ENCODE results near the gene NAXE.

Gene NAXE

GRCh38 chr1:156586892-156587477 lies 4.6 kb upstream of the NAXE start:
- TF ChIP-seq CEBPB (IDR thresholded peaks at IDR 0.05), result no peak
- TF ChIP-seq, protein P1, sequence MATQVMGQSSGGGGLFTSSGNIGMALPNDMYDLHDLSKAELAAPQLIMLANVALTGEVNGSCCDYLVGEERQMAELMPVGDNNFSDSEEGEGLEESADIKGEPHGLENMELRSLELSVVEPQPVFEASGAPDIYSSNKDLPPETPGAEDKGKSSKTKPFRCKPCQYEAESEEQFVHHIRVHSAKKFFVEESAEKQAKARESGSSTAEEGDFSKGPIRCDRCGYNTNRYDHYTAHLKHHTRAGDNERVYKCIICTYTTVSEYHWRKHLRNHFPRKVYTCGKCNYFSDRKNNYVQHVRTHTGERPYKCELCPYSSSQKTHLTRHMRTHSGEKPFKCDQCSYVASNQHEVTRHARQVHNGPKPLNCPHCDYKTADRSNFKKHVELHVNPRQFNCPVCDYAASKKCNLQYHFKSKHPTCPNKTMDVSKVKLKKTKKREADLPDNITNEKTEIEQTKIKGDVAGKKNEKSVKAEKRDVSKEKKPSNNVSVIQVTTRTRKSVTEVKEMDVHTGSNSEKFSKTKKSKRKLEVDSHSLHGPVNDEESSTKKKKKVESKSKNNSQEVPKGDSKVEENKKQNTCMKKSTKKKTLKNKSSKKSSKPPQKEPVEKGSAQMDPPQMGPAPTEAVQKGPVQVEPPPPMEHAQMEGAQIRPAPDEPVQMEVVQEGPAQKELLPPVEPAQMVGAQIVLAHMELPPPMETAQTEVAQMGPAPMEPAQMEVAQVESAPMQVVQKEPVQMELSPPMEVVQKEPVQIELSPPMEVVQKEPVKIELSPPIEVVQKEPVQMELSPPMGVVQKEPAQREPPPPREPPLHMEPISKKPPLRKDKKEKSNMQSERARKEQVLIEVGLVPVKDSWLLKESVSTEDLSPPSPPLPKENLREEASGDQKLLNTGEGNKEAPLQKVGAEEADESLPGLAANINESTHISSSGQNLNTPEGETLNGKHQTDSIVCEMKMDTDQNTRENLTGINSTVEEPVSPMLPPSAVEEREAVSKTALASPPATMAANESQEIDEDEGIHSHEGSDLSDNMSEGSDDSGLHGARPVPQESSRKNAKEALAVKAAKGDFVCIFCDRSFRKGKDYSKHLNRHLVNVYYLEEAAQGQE (IDR thresholded peaks at IDR 0.05; ENCODE audit: low read depth), result no peak
- no peak for TF ChIP-seq RAD21 (IDR thresholded peaks at IDR 0.05; ENCODE audit: low read depth)
- no peak for TF ChIP-seq YY1 (IDR thresholded peaks at IDR 0.05; ENCODE audit: low read depth)
- TF ChIP-seq EGR1 (IDR thresholded peaks at IDR 0.05), result no peak
- TF ChIP-seq USF1 (IDR thresholded peaks at IDR 0.05), result no peak
- no peak for TF ChIP-seq EP300 (IDR thresholded peaks at IDR 0.05; ENCODE audit: borderline replicate concordance)
- no peak for TF ChIP-seq FOXM1 (IDR thresholded peaks at IDR 0.05; ENCODE audit: borderline replicate concordance, low read depth)
- TF ChIP-seq CREB1 (IDR thresholded peaks at IDR 0.05; ENCODE audit: low read depth), result no peak
- TF ChIP-seq NFIC (IDR thresholded peaks at IDR 0.05), result no peak
- no peak for TF ChIP-seq ZBTB7A (IDR thresholded peaks at IDR 0.05; ENCODE audit: low read depth)
- no peak for TF ChIP-seq TAF1 (IDR thresholded peaks at IDR 0.05; ENCODE audit: low read depth)
- no peak for TF ChIP-seq TEAD4 (IDR thresholded peaks at IDR 0.05)
- no peak for TF ChIP-seq TCF12 (IDR thresholded peaks at IDR 0.05; ENCODE audit: low read depth)
- no peak for TF ChIP-seq MAX (IDR thresholded peaks at IDR 0.05)

DNA sequence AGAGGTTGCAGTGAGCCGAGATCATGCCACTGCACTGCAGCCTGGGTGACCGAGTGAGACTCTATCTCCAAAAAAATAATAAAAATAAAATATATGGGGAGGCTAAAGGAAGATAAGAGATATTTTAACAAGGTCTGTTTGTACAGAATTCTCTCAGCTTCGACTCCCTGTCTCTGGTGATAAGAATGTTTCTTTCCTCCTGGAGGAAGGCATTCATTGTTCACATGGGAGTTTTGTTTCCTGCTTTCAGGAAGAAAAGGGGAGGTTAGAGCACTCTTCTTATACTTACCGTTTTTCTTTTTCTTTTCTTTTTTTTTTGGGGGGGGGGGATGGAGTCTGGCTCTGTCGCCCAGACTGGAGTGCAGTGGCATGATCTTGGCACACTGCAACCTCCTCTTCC lies 2.0 kb upstream of the NAXE start:
- TF ChIP-seq, protein P1 (IDR thresholded peaks at IDR 0.05; ENCODE audit: low read depth), result no peak
- TF ChIP-seq TAF1 (IDR thresholded peaks at IDR 0.05; ENCODE audit: low read depth) (no peak), CREB1 (IDR thresholded peaks at IDR 0.05; ENCODE audit: low read depth) (no peak), EP300 (IDR thresholded peaks at IDR 0.05; ENCODE audit: borderline replicate concordance) (no peak), ZBTB7A (IDR thresholded peaks at IDR 0.05; ENCODE audit: low read depth) (no peak), USF1 (IDR thresholded peaks at IDR 0.05) (no peak), TCF12 (IDR thresholded peaks at IDR 0.05; ENCODE audit: low read depth) (no peak), NFIC (IDR thresholded peaks at IDR 0.05) (no peak), TEAD4 (IDR thresholded peaks at IDR 0.05) (no peak), RAD21 (IDR thresholded peaks at IDR 0.05; ENCODE audit: low read depth) (no peak), EGR1 (IDR thresholded peaks at IDR 0.05) (no peak), YY1 (IDR thresholded peaks at IDR 0.05; ENCODE audit: low read depth) (no peak), FOXM1 (IDR thresholded peaks at IDR 0.05; ENCODE audit: borderline replicate concordance, low read depth) (no peak), CEBPB (IDR thresholded peaks at IDR 0.05) (no peak), MAX (IDR thresholded peaks at IDR 0.05) (no peak)

DNA sequence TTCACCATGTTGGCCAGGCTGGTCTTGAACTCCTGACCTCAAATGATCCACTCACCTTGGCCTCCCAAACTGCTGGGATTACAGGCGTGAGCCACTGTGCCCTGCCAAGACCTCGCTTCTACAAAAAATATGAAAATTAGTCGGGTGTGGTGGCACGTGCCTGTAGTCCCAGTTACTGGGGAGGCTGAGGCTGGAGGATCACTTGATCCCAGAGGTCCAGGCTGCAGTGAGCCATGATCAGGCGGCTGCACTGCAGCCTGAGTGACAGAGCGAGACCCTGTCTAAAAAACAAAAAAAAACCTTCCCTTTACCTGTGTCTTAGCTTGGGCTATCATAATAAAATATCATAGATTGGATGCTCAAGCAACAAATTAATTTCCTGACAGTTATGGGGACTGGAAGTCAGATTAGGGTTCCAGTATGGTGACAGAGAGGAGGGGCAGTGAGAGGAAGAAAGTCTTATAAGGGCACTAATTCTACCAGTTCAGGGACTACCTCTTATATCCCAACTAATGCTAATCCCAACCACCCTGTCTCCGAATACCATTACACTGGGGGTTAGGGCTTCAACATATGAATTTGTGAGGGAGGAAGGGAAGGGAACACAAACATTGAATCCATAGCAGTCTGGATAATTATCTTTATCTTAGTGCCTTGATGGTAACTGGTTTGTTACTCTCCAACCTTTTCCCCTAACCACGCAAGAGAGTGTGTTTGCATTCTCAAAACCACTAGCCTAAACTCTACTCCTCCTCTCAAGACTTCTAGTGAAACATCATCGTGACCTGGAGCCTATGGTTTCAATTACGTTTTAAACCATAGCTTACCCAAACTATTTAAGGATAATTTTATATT lies 1.0 kb upstream of the NAXE start:
- no peak for TF ChIP-seq CREB1 (IDR thresholded peaks at IDR 0.05; ENCODE audit: low read depth)
- no peak for TF ChIP-seq TEAD4 (IDR thresholded peaks at IDR 0.05)
- TF ChIP-seq, protein P1 (IDR thresholded peaks at IDR 0.05; ENCODE audit: low read depth), result no peak
- TF ChIP-seq USF1 (IDR thresholded peaks at IDR 0.05), result no peak
- TF ChIP-seq FOXM1 (IDR thresholded peaks at IDR 0.05; ENCODE audit: borderline replicate concordance, low read depth), result no peak
- TF ChIP-seq ZBTB7A (IDR thresholded peaks at IDR 0.05; ENCODE audit: low read depth), result no peak
- TF ChIP-seq TAF1 (IDR thresholded peaks at IDR 0.05; ENCODE audit: low read depth), result no peak
- no peak for TF ChIP-seq CEBPB (IDR thresholded peaks at IDR 0.05)
- TF ChIP-seq NFIC (IDR thresholded peaks at IDR 0.05), result no peak
- TF ChIP-seq YY1 (IDR thresholded peaks at IDR 0.05; ENCODE audit: low read depth), result no peak
- no peak for TF ChIP-seq EGR1 (IDR thresholded peaks at IDR 0.05)
- TF ChIP-seq RAD21 (IDR thresholded peaks at IDR 0.05; ENCODE audit: low read depth), result no peak
- TF ChIP-seq TCF12 (IDR thresholded peaks at IDR 0.05; ENCODE audit: low read depth), result no peak
- TF ChIP-seq MAX (IDR thresholded peaks at IDR 0.05), result no peak
- no peak for TF ChIP-seq EP300 (IDR thresholded peaks at IDR 0.05; ENCODE audit: borderline replicate concordance)
